Heart left ventricle (tissue), 13 donors: Measurements from ENCODE around the gene MEX3A.

Experiments
- POLR2A ChIP-seq, 2 donors: fragments of 450-650 bp; IDR thresholded peaks; one replicate each; pipeline ENCODE4 v1.6.1; 2017; ENCODE audit warnings: antibody characterized with exemption in 2 of 2, mild to moderate bottlenecking in 2 of 2, moderate library complexity in 2 of 2
- TF ChIP-seq, protein P1 (sequence below), 12 donors: fragments of 200-600 bp; sonication (generic) in 4 of 12; IDR thresholded peaks; one replicate each; pipeline versions ENCODE4 v1.5.0 to v1.8.0; 2018 to 2022; ENCODE audit warnings: antibody characterized with exemption in 12 of 12, mild to moderate bottlenecking in 5 of 12
- donor health status: ischemic (EF 13 %, LVEDD 7.1; RV severe dilation, severe dysfunction).
- donor health status: DM: no; HTN: yes; CAD: no.
- donor health status: DM: no; HTN: no; CAD: no.
- donor health status: ischemic (EF 25% LVEDD 6.9; RV normal size, moderate dysfunction).
- donor health status: ischemic (EF 25% LVEDD 5.7; RV mildly dilated, moderate dysfunction).
- donor health status: ischemic (EF 35%, LVEDD 5.7; RV mildly dilated, moderate dysfunction).
- donor health status: nonischemic (EF 11% LVEDD 7.7; RV severe dilation, severe dysfunction).
- donor health status: DM: yes; HTN: yes; CAD: no.
- donor health status: PGD.
- donor health status: ischemic (EF 29% LVEDD 5.4; RV normal size, mild dysfunction).
- donor health status: nonischemic (EF 23%, LVEDD 6.1; RV moderate dilation, normal function).

DNA sequence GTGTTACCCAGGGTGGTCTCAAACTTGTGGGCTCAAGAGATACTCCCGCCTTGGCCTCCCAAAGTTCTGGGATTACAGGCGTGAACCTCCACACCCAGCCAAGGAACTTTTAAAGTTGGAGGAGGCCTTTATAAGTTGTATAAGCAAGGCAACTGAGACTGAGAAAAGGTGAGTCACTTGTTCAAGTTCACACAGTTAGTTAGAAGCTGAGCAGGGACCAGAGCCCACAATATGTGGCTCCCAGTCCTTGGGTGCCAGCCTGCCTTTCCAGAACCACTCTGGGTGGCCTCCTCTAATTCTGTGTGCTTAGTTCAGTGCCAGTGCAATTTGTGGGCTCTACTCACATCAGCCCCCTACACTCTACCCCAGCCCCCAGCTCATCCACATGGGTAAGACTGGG is 17.6 kb downstream of the MEX3A start:
- TF ChIP-seq, protein P1, sequence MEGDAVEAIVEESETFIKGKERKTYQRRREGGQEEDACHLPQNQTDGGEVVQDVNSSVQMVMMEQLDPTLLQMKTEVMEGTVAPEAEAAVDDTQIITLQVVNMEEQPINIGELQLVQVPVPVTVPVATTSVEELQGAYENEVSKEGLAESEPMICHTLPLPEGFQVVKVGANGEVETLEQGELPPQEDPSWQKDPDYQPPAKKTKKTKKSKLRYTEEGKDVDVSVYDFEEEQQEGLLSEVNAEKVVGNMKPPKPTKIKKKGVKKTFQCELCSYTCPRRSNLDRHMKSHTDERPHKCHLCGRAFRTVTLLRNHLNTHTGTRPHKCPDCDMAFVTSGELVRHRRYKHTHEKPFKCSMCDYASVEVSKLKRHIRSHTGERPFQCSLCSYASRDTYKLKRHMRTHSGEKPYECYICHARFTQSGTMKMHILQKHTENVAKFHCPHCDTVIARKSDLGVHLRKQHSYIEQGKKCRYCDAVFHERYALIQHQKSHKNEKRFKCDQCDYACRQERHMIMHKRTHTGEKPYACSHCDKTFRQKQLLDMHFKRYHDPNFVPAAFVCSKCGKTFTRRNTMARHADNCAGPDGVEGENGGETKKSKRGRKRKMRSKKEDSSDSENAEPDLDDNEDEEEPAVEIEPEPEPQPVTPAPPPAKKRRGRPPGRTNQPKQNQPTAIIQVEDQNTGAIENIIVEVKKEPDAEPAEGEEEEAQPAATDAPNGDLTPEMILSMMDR (IDR thresholded peaks at IDR 0.05) = no peak
- TF ChIP-seq POLR2A (IDR thresholded peaks at IDR 0.05) = no peak
